Measurements from ENCODE around the gene RAB31.

DNA sequence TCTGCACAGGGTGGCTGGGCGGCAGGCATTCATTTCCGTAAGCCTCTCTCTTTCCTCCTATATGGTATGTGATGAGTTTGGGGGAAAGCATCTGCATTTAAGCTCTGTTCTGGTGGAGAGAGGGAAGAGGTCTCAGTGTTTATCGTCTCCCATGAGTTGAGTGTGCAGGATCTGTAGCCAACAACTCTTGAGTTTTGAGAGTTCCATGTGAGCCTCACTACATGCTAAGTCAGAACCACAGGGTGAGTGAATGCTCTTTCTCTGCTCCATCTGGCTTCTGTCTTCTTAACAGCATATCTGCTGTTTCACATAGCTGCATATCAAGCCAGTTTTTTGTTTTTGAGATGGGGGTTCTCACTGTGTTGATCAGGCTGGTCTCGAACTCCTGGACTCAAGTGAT is 22.7 kb downstream of the RAB31 start:
- TF ChIP-seq, protein P1, sequence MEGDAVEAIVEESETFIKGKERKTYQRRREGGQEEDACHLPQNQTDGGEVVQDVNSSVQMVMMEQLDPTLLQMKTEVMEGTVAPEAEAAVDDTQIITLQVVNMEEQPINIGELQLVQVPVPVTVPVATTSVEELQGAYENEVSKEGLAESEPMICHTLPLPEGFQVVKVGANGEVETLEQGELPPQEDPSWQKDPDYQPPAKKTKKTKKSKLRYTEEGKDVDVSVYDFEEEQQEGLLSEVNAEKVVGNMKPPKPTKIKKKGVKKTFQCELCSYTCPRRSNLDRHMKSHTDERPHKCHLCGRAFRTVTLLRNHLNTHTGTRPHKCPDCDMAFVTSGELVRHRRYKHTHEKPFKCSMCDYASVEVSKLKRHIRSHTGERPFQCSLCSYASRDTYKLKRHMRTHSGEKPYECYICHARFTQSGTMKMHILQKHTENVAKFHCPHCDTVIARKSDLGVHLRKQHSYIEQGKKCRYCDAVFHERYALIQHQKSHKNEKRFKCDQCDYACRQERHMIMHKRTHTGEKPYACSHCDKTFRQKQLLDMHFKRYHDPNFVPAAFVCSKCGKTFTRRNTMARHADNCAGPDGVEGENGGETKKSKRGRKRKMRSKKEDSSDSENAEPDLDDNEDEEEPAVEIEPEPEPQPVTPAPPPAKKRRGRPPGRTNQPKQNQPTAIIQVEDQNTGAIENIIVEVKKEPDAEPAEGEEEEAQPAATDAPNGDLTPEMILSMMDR (IDR thresholded peaks at IDR 0.05) = no peak
- TF ChIP-seq POLR2A (IDR thresholded peaks at IDR 0.05) = no peak
